ENCODE data around the gene CDC45. TPM values are rescaled to one million over a fixed set of nuclear protein-coding genes. Genes with fewer than 3 reads are reported as not detected.

Gene CDC45
- total RNA-seq, 1 donor, result 0.72 TPM

GRCh38 chr22:19431649-19432132 is 48.0 kb upstream of the CDC45 start, which contains the start of gene HIRA:
Gene HIRA, minus strand, starts transcription at chr22:19431733. Its CDS starts 257 bp downstream, at chr22:19431476.
- peak; percentile 94 for DNase-seq (ENCODE audit: insufficient read length, low spot score, missing footprints)
- peaks cover 47% of the 10 kb centered on the region for H3K79me2 ChIP-seq (ENCODE audit: insufficient read depth, low read length)

GRCh38 chr22:19432133-19432851 is 47.4 kb upstream of the CDC45 start, which contains the start of gene MRPL40:
Gene MRPL40, plus strand, starts transcription at chr22:19432545. Its CDS starts 10 bp downstream, at chr22:19432555.
- peak; percentile 99 for DNase-seq (ENCODE audit: insufficient read length, low spot score, missing footprints)
- Histone ChIP-seq H3K36me3 (ENCODE audit: insufficient read depth, low read length) (peaks cover 18% of the 10 kb centered on the region), H3K4me1 (ENCODE audit: insufficient read depth, low read length) (peaks cover 23% of the 10 kb centered on the region), H3K27me3 (ENCODE audit: insufficient read depth, low read length) (no peaks in the 10 kb centered on the region), H3K27ac (ENCODE audit: low read depth, low read length) (peak within 1 kb of the TSS; percentile 99), H3K9me3 (ENCODE audit: low read depth, low read length) (no peaks in the 10 kb centered on the region), H2AFZ (ENCODE audit: low read length) (peak within 1 kb of the TSS; percentile 90), H3K4me3 (ENCODE audit: insufficient read depth, low read length) (peak within 1 kb of the TSS; percentile 92), H4K20me1 (ENCODE audit: insufficient read depth, low read length) (peaks cover 13% of the 10 kb centered on the region), H3K79me2 (ENCODE audit: insufficient read depth, low read length) (peaks cover 41% of the 10 kb centered on the region), H3K4me2 (ENCODE audit: insufficient read depth, low read length) (peak within 1 kb of the TSS; percentile 96)
- TF ChIP-seq CTCF (IDR thresholded peaks at IDR 0.05; ENCODE audit: extremely low read depth, low read depth, low read length), result no peak

More at GRCh38 chr22:19431649-19432132, 48.0 kb upstream of the CDC45 start, which contains the start of gene HIRA:
- Histone ChIP-seq H3K27me3 (ENCODE audit: insufficient read depth, low read length) (no peaks in the 10 kb centered on the region), H3K36me3 (ENCODE audit: insufficient read depth, low read length) (peaks cover 18% of the 10 kb centered on the region), H4K20me1 (ENCODE audit: insufficient read depth, low read length) (peaks cover 19% of the 10 kb centered on the region), H3K4me1 (ENCODE audit: insufficient read depth, low read length) (peaks cover 23% of the 10 kb centered on the region), H3K9me3 (ENCODE audit: low read depth, low read length) (no peaks in the 10 kb centered on the region), H3K4me3 (ENCODE audit: insufficient read depth, low read length) (peak within 1 kb of the TSS; percentile 92), H3K27ac (ENCODE audit: low read depth, low read length) (peak within 1 kb of the TSS; percentile 99), H3K4me2 (ENCODE audit: insufficient read depth, low read length) (peak within 1 kb of the TSS; percentile 96), H2AFZ (ENCODE audit: low read length) (peak within 1 kb of the TSS; percentile 90)
- no peak for TF ChIP-seq CTCF (IDR thresholded peaks at IDR 0.05; ENCODE audit: extremely low read depth, low read depth, low read length)

- no peak for DNase-seq (ENCODE audit: insufficient read length, low spot score, missing footprints)
- TF ChIP-seq CTCF (IDR thresholded peaks at IDR 0.05; ENCODE audit: extremely low read depth, low read depth, low read length), result no peak
- Histone ChIP-seq H3K4me2 (ENCODE audit: insufficient read depth, low read length) (no peak overlapping the region), H2AFZ (ENCODE audit: low read length) (no peak overlapping the region), H3K79me2 (ENCODE audit: insufficient read depth, low read length) (peaks cover 26% of the 10 kb centered on the region), H4K20me1 (ENCODE audit: insufficient read depth, low read length) (peaks cover 6% of the 10 kb centered on the region), H3K9me3 (ENCODE audit: low read depth, low read length) (no peaks in the 10 kb centered on the region), H3K4me3 (ENCODE audit: insufficient read depth, low read length) (no peak overlapping the region), H3K27ac (ENCODE audit: low read depth, low read length) (no peak overlapping the region), H3K27me3 (ENCODE audit: insufficient read depth, low read length) (no peaks in the 10 kb centered on the region), H3K4me1 (ENCODE audit: insufficient read depth, low read length) (peaks cover 21% of the 10 kb centered on the region), H3K36me3 (ENCODE audit: insufficient read depth, low read length) (peaks cover 18% of the 10 kb centered on the region)
Observed at GRCh38 chr22:19434401-19434800, 45.3 kb upstream of the CDC45 start.
